GM08714 (cell line): ENCODE data around the gene CPT1C.

Experiments
- H3K4me3 ChIP-seq: fragments of 200-500 bp; sonication (Bioruptor generic); 2 replicates; pipeline ENCODE4 v1.5.1; 2014; ENCODE audit warnings: mild to moderate bottlenecking, low read length, inconsistent platforms
- ZNF274 ChIP-seq: IDR thresholded peaks from 2 replicates; pipeline ENCODE4 v1.6.1; 2012; ENCODE audit warnings: mild to moderate bottlenecking, low read depth, low read length

CPT1C gene

DNA sequence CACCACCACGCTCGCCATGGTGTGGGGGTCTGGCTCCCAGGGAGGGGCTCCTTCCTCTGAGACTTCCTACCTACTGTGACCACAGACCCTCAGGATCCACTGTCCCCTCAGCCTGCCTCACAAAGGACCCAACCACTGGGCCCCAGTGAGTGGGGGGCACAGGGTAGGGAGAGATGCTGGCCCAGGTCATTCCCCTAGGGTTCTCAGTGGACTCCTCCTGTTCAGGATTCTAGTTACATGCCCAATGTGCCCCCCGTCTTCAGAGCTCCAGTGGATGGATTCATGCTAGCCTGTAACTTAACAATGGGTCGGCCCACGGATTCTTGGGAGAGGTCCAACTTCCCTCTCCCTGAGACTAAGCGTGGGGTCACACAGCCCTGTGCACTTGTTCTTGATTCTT, 72.3 kb downstream of the CPT1C start, which contains the start of gene TSKS:
TSKS (minus strand) TSS at position 77 of the 400 bp plus-strand sequence; CDS start at position 18, 59 bp downstream.
- no peak for TF ChIP-seq ZNF274
- H3K4me3 ChIP-seq: no peak within 1 kb of the TSS
